Endothelial cell (in vitro differentiated cells): ENCODE data around the gene MRPL27. TPM values are rescaled to one million over a fixed set of nuclear protein-coding genes. Genes with fewer than 3 reads are reported as not detected.
"Not testable (repeated sequence)": the region's sequence is repeated elsewhere in the genome, so short reads cannot be mapped to it uniquely, and the experiment has no call there.

ENCODE experiments used
- DNase-seq: peaks from one replicate; pipeline ENCODE4 v3.0.0; 2021; ENCODE audit warnings: low spot score
- H3K27ac Mint-ChIP-seq: one replicate; pipeline ENCODE4 v1.8.0; 2021; ENCODE audit warnings: mixed read lengths, inconsistent platforms; ENCODE audit not compliant: unreplicated experiment
- H3K27me3 Mint-ChIP-seq: one replicate; pipeline ENCODE4 v1.8.0; 2021; ENCODE audit warnings: mild to moderate bottlenecking, moderate library complexity, mixed read lengths, inconsistent platforms; ENCODE audit not compliant: unreplicated experiment
- H3K36me3 Mint-ChIP-seq: one replicate; pipeline ENCODE4 v1.8.0; 2021; ENCODE audit warnings: mild to moderate bottlenecking, low read depth, mixed read lengths, inconsistent platforms; ENCODE audit not compliant: unreplicated experiment
- H3K4me1 Mint-ChIP-seq: one replicate; pipeline ENCODE4 v1.8.0; 2021; ENCODE audit warnings: mild to moderate bottlenecking, mixed read lengths, inconsistent platforms; ENCODE audit not compliant: unreplicated experiment
- H3K4me3 Mint-ChIP-seq: one replicate; pipeline ENCODE4 v1.8.0; 2021; ENCODE audit warnings: mild to moderate bottlenecking, mixed read lengths, inconsistent platforms; ENCODE audit not compliant: unreplicated experiment
- H3K9me3 Mint-ChIP-seq: one replicate; pipeline ENCODE4 v1.8.0; 2021; ENCODE audit warnings: mixed read lengths, inconsistent platforms; ENCODE audit not compliant: unreplicated experiment
- CTCF ChIP-seq: fragments of 200-600 bp; sonication (generic); IDR thresholded peaks from one replicate; pipeline ENCODE4 v1.5.0; 2021; ENCODE audit warnings: antibody characterized with exemption; ENCODE audit not compliant: unreplicated experiment
- total RNA-seq: library from RNA; stranded (reverse); fragmentation: NEBNext Ultra II Directional; extraction: Animal tissue kit (Norgen Biotek cat#: 25700); gene quantifications from one replicate; pipeline ENCODE4 v1.2.1, GENCODE V29; 2021; ENCODE audit not compliant: unreplicated experiment

Gene MRPL27
- total RNA-seq, 1 donor from 2014 or later: 38.9 TPM

GRCh38 chr17:50338645-50339044 lies 34.3 kb downstream of the MRPL27 start:
- no peaks in the 10 kb centered on the region for H3K36me3 Mint-ChIP-seq
- peaks cover 7% of the 10 kb centered on the region for H3K4me1 Mint-ChIP-seq
- no peaks in the 10 kb centered on the region for H3K27me3 Mint-ChIP-seq
- H3K27ac Mint-ChIP-seq: no peak overlapping the region
- TF ChIP-seq CTCF: no peak
- no peak for DNase-seq
- H3K4me3 Mint-ChIP-seq: no peak overlapping the region
- peaks cover 3% of the 10 kb centered on the region for H3K9me3 Mint-ChIP-seq

- TF ChIP-seq CTCF: no peak
- DNase-seq: no peak
- H3K36me3 Mint-ChIP-seq: no peaks in the 10 kb centered on the region
- H3K4me1 Mint-ChIP-seq: peaks cover 10% of the 10 kb centered on the region
- no peak overlapping the region for H3K4me3 Mint-ChIP-seq
- peaks cover 3% of the 10 kb centered on the region for H3K9me3 Mint-ChIP-seq
- no peak overlapping the region for H3K27ac Mint-ChIP-seq
- H3K27me3 Mint-ChIP-seq: no peaks in the 10 kb centered on the region
Observed at GRCh38 chr17:50337956-50338355, 35.0 kb downstream of the MRPL27 start.

- not testable (repeated sequence) for H3K27me3 Mint-ChIP-seq, H3K4me3 Mint-ChIP-seq, H3K9me3 Mint-ChIP-seq, DNase-seq, H3K36me3 Mint-ChIP-seq, H3K27ac Mint-ChIP-seq
- peaks cover 14% of the 10 kb centered on the region for H3K4me1 Mint-ChIP-seq
Observed at GRCh38 chr17:50333291-50334057, 39.5 kb downstream of the MRPL27 start.

GRCh38 chr17:50332196-50332595 lies 40.8 kb downstream of the MRPL27 start:
- Mint-ChIP-seq H3K4me1 (peaks cover 10% of the 10 kb centered on the region), H3K27ac (no peak overlapping the region), H3K36me3 (peaks cover 4% of the 10 kb centered on the region), H3K4me3 (no peak overlapping the region), H3K9me3 (peaks cover 3% of the 10 kb centered on the region), H3K27me3 (peaks cover 8% of the 10 kb centered on the region)
- TF ChIP-seq CTCF: no peak
- DNase-seq: no peak

GRCh38 chr17:50331085-50331791 lies 41.7 kb downstream of the MRPL27 start:
- no peak for DNase-seq

More at GRCh38 chr17:50331085-50331791, 41.7 kb downstream of the MRPL27 start:
- H3K4me3 Mint-ChIP-seq: no peak overlapping the region
- peaks cover 8% of the 10 kb centered on the region for H3K27me3 Mint-ChIP-seq
- peaks cover 10% of the 10 kb centered on the region for H3K4me1 Mint-ChIP-seq
- no peaks in the 10 kb centered on the region for H3K9me3 Mint-ChIP-seq
- H3K36me3 Mint-ChIP-seq: peaks cover 4% of the 10 kb centered on the region
- TF ChIP-seq CTCF: no peak
- H3K27ac Mint-ChIP-seq: no peak overlapping the region
